ENCODE results near the gene SIL1. TPM values are rescaled to one million over a fixed set of nuclear protein-coding genes. Genes with fewer than 3 reads are reported as not detected.

The SIL1 gene
- total and polyA plus RNA-seq, 2 of the 13 experiments (the other 11 are each of a cell fraction or from before 2014, with no cell fraction given) = 26.0 to 30.0 TPM

DNA sequence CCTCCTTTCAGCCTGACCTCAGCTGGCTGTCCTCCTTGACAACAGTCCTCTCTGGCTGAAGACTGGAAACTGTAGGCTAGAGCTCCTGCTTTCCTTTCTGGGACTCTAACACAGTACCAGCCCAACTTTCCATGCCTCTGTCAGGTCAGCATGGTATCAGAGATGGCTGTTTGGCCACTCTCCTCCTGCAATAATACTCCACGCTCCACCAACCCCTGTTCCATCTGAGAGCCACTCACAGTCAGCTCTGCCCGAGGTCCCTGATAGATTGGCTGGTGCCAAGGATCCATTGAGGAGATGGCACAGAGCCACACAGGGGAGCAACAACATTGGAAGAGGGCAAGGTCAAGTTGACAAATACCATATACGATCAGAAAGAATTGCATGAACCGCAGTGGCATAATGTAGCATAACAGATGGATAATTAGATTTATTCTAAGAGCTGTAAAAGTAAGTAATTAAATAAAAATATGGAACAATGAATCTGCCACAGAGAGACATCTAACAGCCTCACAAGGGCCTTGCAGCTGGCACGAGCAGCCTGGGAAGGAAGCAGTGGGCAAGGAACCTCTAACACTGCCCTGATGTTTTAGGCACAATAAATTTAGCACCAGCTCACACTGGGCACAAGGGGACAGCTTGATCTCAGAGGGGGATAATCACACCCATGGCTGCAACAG, 228.7 kb downstream of the SIL1 start (continued):
- TF ChIP-seq ZNF414 (CRISPR knock-in tag; IDR thresholded peaks at IDR 0.05) = no peak
- TF ChIP-seq ZNF713 (CRISPR knock-in tag; IDR thresholded peaks at IDR 0.05) = no peak
- TF ChIP-seq ZNF577 (CRISPR knock-in tag; IDR thresholded peaks at IDR 0.05; ENCODE audit: borderline replicate concordance, low read depth) = no peak
- TF ChIP-seq ZNF569 (CRISPR knock-in tag; IDR thresholded peaks at IDR 0.05; ENCODE audit: borderline replicate concordance) = no peak
- TF ChIP-seq RXRB (CRISPR knock-in tag; IDR thresholded peaks at IDR 0.05; ENCODE audit: borderline replicate concordance) = no peak

DNA sequence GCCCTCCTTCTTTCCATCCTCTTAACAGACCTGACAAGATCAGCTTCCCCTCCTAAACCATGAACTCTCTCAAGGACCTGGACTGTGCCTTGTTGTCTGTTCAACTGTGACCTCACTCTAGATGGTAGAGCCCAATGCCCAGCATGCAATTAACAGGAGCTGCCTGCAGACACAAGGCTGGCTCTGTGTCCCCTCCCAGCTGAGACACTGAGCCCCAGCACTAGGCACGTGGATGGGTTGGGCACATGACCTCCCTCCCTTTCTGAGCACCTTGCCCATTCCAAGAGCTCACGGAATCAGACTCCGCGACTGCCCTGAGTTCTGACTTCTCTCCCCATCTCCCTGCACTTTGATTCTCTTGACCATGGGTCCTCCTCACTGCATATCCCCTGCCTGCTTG, 229.6 kb downstream of the SIL1 start:
- intact Hi-C loops (cut with micrococcal nuclease; ENCODE audit: unreplicated experiment) = no loop called here
- Histone ChIP-seq H2AFZ (ENCODE audit: low read length) (no peak overlapping the region), H3K9me3 (ENCODE audit: low read length) (no peaks in the 10 kb centered on the region), H3K4me2 (ENCODE audit: low read depth, low read length) (no peak overlapping the region), H3K27me3 (ENCODE audit: control insufficient read depth in 1 of 2, insufficient read depth in 2 of 2, low read length in 2 of 2) (no peaks in the 10 kb centered on the region), H3K27ac (ENCODE audit: extremely low read length, insufficient read depth, low read length) (no peak overlapping the region), H3K4me1 (ENCODE audit: insufficient read depth, low read length) (peaks cover 66% of the 10 kb centered on the region), H4K20me1 (ENCODE audit: insufficient read depth, low read length) (no peaks in the 10 kb centered on the region), H3K36me3 (replicated peaks in 1 of 2; ENCODE audit: control insufficient read depth in 1 of 2, insufficient read depth in 2 of 2, low read length in 2 of 2) (no peaks in the 10 kb centered on the region), H3K4me3 (replicated peaks in 1 of 3; ENCODE audit: insufficient read depth in 1 of 3, low read depth in 2 of 3, low read length in 3 of 3) (no peak overlapping the region), H3K9ac (ENCODE audit: insufficient read depth, low read depth, low read length) (no peak overlapping the region), H3K79me2 (ENCODE audit: insufficient read depth, low read length) (no peaks in the 10 kb centered on the region)
- ATAC-seq (no peak), FAIRE-seq (no peak), DNase-seq (ENCODE audit: low spot score) (no peak)
- TF ChIP-seq, protein P1, sequence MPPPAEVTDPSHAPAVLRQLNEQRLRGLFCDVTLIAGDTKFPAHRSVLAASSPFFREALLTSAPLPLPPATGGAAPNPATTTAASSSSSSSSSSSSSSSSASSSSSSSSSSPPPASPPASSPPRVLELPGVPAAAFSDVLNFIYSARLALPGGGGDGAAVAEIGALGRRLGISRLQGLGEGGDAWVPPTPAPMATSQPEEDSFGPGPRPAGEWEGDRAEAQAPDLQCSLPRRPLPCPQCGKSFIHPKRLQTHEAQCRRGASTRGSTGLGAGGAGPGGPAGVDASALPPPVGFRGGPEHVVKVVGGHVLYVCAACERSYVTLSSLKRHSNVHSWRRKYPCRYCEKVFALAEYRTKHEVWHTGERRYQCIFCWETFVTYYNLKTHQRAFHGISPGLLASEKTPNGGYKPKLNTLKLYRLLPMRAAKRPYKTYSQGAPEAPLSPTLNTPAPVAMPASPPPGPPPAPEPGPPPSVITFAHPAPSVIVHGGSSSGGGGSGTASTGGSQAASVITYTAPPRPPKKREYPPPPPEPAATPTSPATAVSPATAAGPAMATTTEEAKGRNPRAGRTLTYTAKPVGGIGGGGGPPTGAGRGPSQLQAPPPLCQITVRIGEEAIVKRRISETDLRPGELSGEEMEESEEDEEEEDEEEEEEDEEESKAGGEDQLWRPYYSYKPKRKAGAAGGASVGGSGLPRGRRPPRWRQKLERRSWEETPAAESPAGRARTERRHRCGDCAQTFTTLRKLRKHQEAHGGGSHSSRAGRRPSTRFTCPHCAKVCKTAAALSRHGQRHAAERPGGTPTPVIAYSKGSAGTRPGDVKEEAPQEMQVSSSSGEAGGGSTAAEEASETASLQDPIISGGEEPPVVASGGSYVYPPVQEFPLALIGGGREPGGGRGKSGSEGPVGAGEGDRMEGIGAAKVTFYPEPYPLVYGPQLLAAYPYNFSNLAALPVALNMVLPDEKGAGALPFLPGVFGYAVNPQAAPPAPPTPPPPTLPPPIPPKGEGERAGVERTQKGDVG (CRISPR knock-in tag; IDR thresholded peaks at IDR 0.05; ENCODE audit: borderline replicate concordance) = no peak
- no peak for TF ChIP-seq SP4 (CRISPR knock-in tag; IDR thresholded peaks at IDR 0.05)
- ChIA-PET POLR2A (no interaction called here), CTCF (ENCODE audit: low intra/inter-chr PET ratio, low total read pairs) (no interaction called here)
- no TSS peak for BruUV-seq (replicated peaks)
- in situ Hi-C loops (cut with HindIII; ENCODE audit: extremely low pct_ligation_motif_present, low pct_unique_long_range_greater_than_20kb) = loop anchor here (25.0 kb wide), 1 partner anchor 294 kb away; no protein-coding TSS in a partner anchor
- 78% methylated on average over 4 of the region's 4 CpGs for WGBS (ENCODE audit: low lambda C conversion rate)
